ENCODE data around the gene WFDC6.

Gene WFDC6

GRCh38 chr20:45515147-45515913, 24.0 kb downstream of the WFDC6 start, which contains the start of gene SPINT3:
TSS of gene SPINT3 (minus strand) at chr20:45515622. CDS start at chr20:45515608, 14 bp downstream.
- no peak for DNase-seq (ENCODE audit: low read depth, low spot score)

GRCh38 chr20:45510242-45510862, 28.9 kb downstream of the WFDC6 start:
- no peak for DNase-seq (ENCODE audit: low read depth, low spot score)

- no peak for DNase-seq (ENCODE audit: low read depth, low spot score)
Observed at GRCh38 chr20:45509091-45509490, 30.2 kb downstream of the WFDC6 start.

- no peak for DNase-seq (ENCODE audit: low read depth, low spot score)
Observed at GRCh38 chr20:45508068-45508886, 31.0 kb downstream of the WFDC6 start.

GRCh38 chr20:45507011-45507820, 32.1 kb downstream of the WFDC6 start:
- DNase-seq (ENCODE audit: low read depth, low spot score) = no peak

GRCh38 chr20:45506398-45506797, 32.9 kb downstream of the WFDC6 start:
- no peak for DNase-seq (ENCODE audit: low read depth, low spot score)

- DNase-seq (ENCODE audit: low read depth, low spot score) = no peak
Observed at GRCh38 chr20:45503403-45503802, 35.9 kb downstream of the WFDC6 start.

GRCh38 chr20:45502561-45502960, 36.7 kb downstream of the WFDC6 start:
- DNase-seq (ENCODE audit: low read depth, low spot score) = no peak

GRCh38 chr20:45501600-45501999, 37.7 kb downstream of the WFDC6 start:
- DNase-seq (ENCODE audit: low read depth, low spot score) = no peak

- DNase-seq (ENCODE audit: low read depth, low spot score) = no peak
Observed at GRCh38 chr20:45500022-45500421, 39.3 kb downstream of the WFDC6 start.

GRCh38 chr20:45497971-45498494, 41.2 kb downstream of the WFDC6 start:
- DNase-seq (ENCODE audit: low read depth, low spot score) = no peak

- DNase-seq (ENCODE audit: low read depth, low spot score) = no peak
Observed at GRCh38 chr20:45496166-45496565, 43.1 kb downstream of the WFDC6 start.

- no peak for DNase-seq (ENCODE audit: low read depth, low spot score)
Observed at GRCh38 chr20:45495501-45495941, 43.8 kb downstream of the WFDC6 start.

- DNase-seq (ENCODE audit: low read depth, low spot score) = no peak
Observed at GRCh38 chr20:45489083-45489531, 50.2 kb downstream of the WFDC6 start.

- DNase-seq (ENCODE audit: low read depth, low spot score) = no peak
Observed at GRCh38 chr20:45487231-45487635, 52.0 kb downstream of the WFDC6 start.

GRCh38 chr20:45485388-45485787, 53.9 kb downstream of the WFDC6 start:
- no peak for DNase-seq (ENCODE audit: low read depth, low spot score)

- DNase-seq (ENCODE audit: low read depth, low spot score) = no peak
Observed at GRCh38 chr20:45484676-45485075, 54.6 kb downstream of the WFDC6 start.

Measured in smooth muscle cell of the brain vasculature (primary cell).